Liver (tissue), 9 donors: Measurements from ENCODE around the gene ARID3A. TPM values are rescaled to one million over a fixed set of nuclear protein-coding genes. Genes with fewer than 3 reads are reported as not detected.

Experiments used
- DNase-seq: peaks from one replicate; pipeline ENCODE4 v3.0.0-alpha.2; 2017; ENCODE audit warnings: low spot score
- H3K27ac ChIP-seq, 2 donors: one replicate each; pipeline ENCODE4 v1.7.0; 2013; ENCODE audit warnings: inconsistent platforms in 2 of 2, low read length in 2 of 2, control low read depth in 1 of 2, low read depth in 1 of 2, mild to moderate bottlenecking in 1 of 2
- H3K27me3 ChIP-seq, 4 donors: one replicate each; pipeline versions ENCODE4 v1.6.1 to v1.7.0; 2013; ENCODE audit warnings: low read length in 3 of 4, inconsistent platforms in 1 of 4, mild to moderate bottlenecking in 1 of 4, moderate library complexity in 1 of 4; ENCODE audit not compliant: control insufficient read depth in 4 of 4, insufficient read depth in 4 of 4
- H3K36me3 ChIP-seq, 4 donors: one replicate each; pipeline versions ENCODE4 v1.6.1 to v1.7.0; 2013; ENCODE audit warnings: low read length in 3 of 4, mild to moderate bottlenecking in 3 of 4, low read depth in 1 of 4, moderate library complexity in 1 of 4; ENCODE audit not compliant: control insufficient read depth in 4 of 4, insufficient read depth in 3 of 4
- H3K4me1 ChIP-seq, 4 donors: one replicate each; pipeline versions ENCODE4 v1.6.1 to v1.7.0; 2013; ENCODE audit warnings: low read length in 3 of 4, mild to moderate bottlenecking in 3 of 4, moderate library complexity in 1 of 4; ENCODE audit not compliant: control insufficient read depth in 4 of 4, insufficient read depth in 4 of 4
- H3K4me3 ChIP-seq, 3 donors: one replicate each; pipeline versions ENCODE4 v1.6.1 to v1.7.0; 2013; ENCODE audit warnings: low read length in 3 of 3, control low read depth in 1 of 3, low read depth in 1 of 3, mild to moderate bottlenecking in 1 of 3
- H3K9ac ChIP-seq, 2 donors: one replicate each; pipeline ENCODE4 v1.7.0; 2013; ENCODE audit warnings: low read length in 2 of 2, mild to moderate bottlenecking in 2 of 2, moderate library complexity in 2 of 2, control low read depth in 1 of 2, low read depth in 1 of 2
- H3K9me3 ChIP-seq, 4 donors: one replicate each; pipeline versions ENCODE4 v1.6.1 to v1.7.0; 2013; ENCODE audit warnings: low read length in 3 of 4; ENCODE audit not compliant: control insufficient read depth in 4 of 4
- ATF3 ChIP-seq: IDR thresholded peaks from 2 replicates; pipeline ENCODE4 v1.6.1; 2016; ENCODE audit warnings: antibody characterized with exemption
- CTCF ChIP-seq: fragments of 150-350 bp; IDR thresholded peaks from 2 replicates; pipeline ENCODE4 v1.5.1; 2017; ENCODE audit warnings: improper control_type of control experiment, low read depth, low read length; ENCODE audit not compliant: missing input control
- EGR1 ChIP-seq, 2 donors: IDR thresholded peaks; 2 replicates each; pipeline ENCODE4 v1.6.1; 2016 to 2018; ENCODE audit warnings: antibody characterized with exemption in 2 of 2, low read depth in 2 of 2
- FOXA1 ChIP-seq: IDR thresholded peaks from 2 replicates; pipeline ENCODE4 v1.6.1; 2016; ENCODE audit warnings: antibody characterized with exemption
- FOXA2 ChIP-seq: IDR thresholded peaks from 2 replicates; pipeline ENCODE4 v1.6.1; 2016; ENCODE audit warnings: antibody characterized with exemption
- GABPA ChIP-seq, 2 donors: IDR thresholded peaks in 1 of 2; conservative IDR thresholded peaks in 1 of 2; 2 replicates each; pipeline ENCODE4 v1.6.1; 2016; ENCODE audit warnings: antibody characterized with exemption in 2 of 2, mild to moderate bottlenecking in 1 of 2, moderate library complexity in 1 of 2
- HNF4A ChIP-seq, 2 donors: conservative IDR thresholded peaks; 2 replicates each; pipeline ENCODE4 v1.6.1; 2016; ENCODE audit warnings: antibody characterized with exemption in 2 of 2, mild to moderate bottlenecking in 2 of 2
- HNF4G ChIP-seq: IDR thresholded peaks from 2 replicates; pipeline ENCODE4 v1.6.1; 2016; ENCODE audit warnings: antibody characterized with exemption
- JUND ChIP-seq, 2 donors: IDR thresholded peaks; 2 replicates each; pipeline ENCODE4 v1.6.1; 2016; ENCODE audit warnings: antibody characterized with exemption in 2 of 2
- MAX ChIP-seq: IDR thresholded peaks from 2 replicates; pipeline ENCODE4 v1.6.1; 2016; ENCODE audit warnings: antibody characterized with exemption
- NR2F2 ChIP-seq: IDR thresholded peaks from 2 replicates; pipeline ENCODE4 v1.6.1; 2016; ENCODE audit warnings: antibody characterized with exemption
- RAD21 ChIP-seq, 2 donors: IDR thresholded peaks; 2 replicates each; pipeline ENCODE4 v1.6.1; 2016; ENCODE audit warnings: antibody characterized with exemption in 2 of 2, mild to moderate bottlenecking in 2 of 2
- REST ChIP-seq: IDR thresholded peaks from 2 replicates; pipeline ENCODE4 v1.6.1; 2016; ENCODE audit warnings: antibody characterized with exemption, mild to moderate bottlenecking
- RXRA ChIP-seq, 2 donors: IDR thresholded peaks; 2 replicates each; pipeline ENCODE4 v1.6.1; 2017 to 2018; ENCODE audit warnings: antibody characterized with exemption in 2 of 2, mild to moderate bottlenecking in 1 of 2
- SP1 ChIP-seq: IDR thresholded peaks from 2 replicates; pipeline ENCODE4 v1.6.1; 2018; ENCODE audit warnings: antibody characterized with exemption, mild to moderate bottlenecking
- TAF1 ChIP-seq: conservative IDR thresholded peaks from 2 replicates; pipeline ENCODE4 v1.6.1; 2016; ENCODE audit warnings: antibody characterized with exemption, mild to moderate bottlenecking
- YY1 ChIP-seq: IDR thresholded peaks from 2 replicates; pipeline ENCODE4 v1.6.1; 2016; ENCODE audit warnings: antibody characterized with exemption, mild to moderate bottlenecking
- ZBTB33 ChIP-seq: IDR thresholded peaks from 2 replicates; pipeline ENCODE4 v1.6.1; 2016; ENCODE audit warnings: antibody characterized with exemption
- WGBS: extraction: QIAGEN DNeasy Blood & Tissue Kit; methylation state at CpG from one replicate; pipeline ENCODE4 v1.1.7; 2013; 5-methylcytosine and 5-hydroxymethylcytosine counted together
- polyA plus RNA-seq, 2 donors: library from polyadenylated mRNA; stranded (reverse) in 1 of 2; unstranded in 1 of 2; fragments of 200-250 nt in 1 of 2; fragments of >200 nt in 1 of 2; fragmentation: Nextera tagmentation in 1 of 2; extraction: Ambion mirVana in 1 of 2; gene quantifications; one replicate each; pipeline versions ENCODE4 v1.2.1 to v1.2.3, GENCODE V29; 2013 to 2015
- total RNA-seq, 2 donors: library from RNA; depleted of rRNA; stranded (reverse); fragments of >200 nt; gene quantifications; one replicate each; pipeline ENCODE4 v1.2.3, GENCODE V29; 2014
- donor health status: healthy.
- donor health status: healthy.
- donor health status: healthy.
- donor health status: healthy.
- donor health status: healthy.

The ARID3A gene
- total and polyA plus RNA-seq, 4 donors = 0.74 to 42.4 (median 3.1) TPM

- H3K9ac ChIP-seq = no peak overlapping the region
- TF ChIP-seq SP1 = peak; percentile 73
- peak in 1 of 2 donors; percentile 48 for TF ChIP-seq RAD21 (IDR thresholded peaks at IDR 0.05)
- no peak for TF ChIP-seq ZBTB33
- no peak for TF ChIP-seq HNF4G
- TF ChIP-seq ATF3 = no peak
- no peak for TF ChIP-seq FOXA2
- TF ChIP-seq CTCF = no peak
- TF ChIP-seq GABPA (IDR thresholded peaks at IDR 0.05 in 1 of 2, conservative IDR thresholded peaks at IDR 0.05 in 1 of 2) = peak in 1 of 2 donors; percentile 27
- TF ChIP-seq REST = no peak
- peak; percentile 97 for TF ChIP-seq NR2F2
- no peak for TF ChIP-seq JUND (IDR thresholded peaks at IDR 0.05)
- no peak for TF ChIP-seq FOXA1
- peak in 1 of 2 donors; percentile 30 for TF ChIP-seq EGR1 (IDR thresholded peaks at IDR 0.05; ENCODE audit: low read depth in 2 of 2)
- peak; percentile 79 to 80 for TF ChIP-seq RXRA (IDR thresholded peaks at IDR 0.05)
- no peak for TF ChIP-seq TAF1
- TF ChIP-seq HNF4A (conservative IDR thresholded peaks at IDR 0.05) = peak; percentile 40 to 45
- TF ChIP-seq YY1 = peak; percentile 19
- no peak for TF ChIP-seq MAX
Measured at GRCh38 chr19:980133-980998, 54.5 kb downstream of the ARID3A start.

More at GRCh38 chr19:980133-980998, 54.5 kb downstream of the ARID3A start:
- peak overlapping the region; percentile 34 to 46 for H3K27ac ChIP-seq
- WGBS = 23% methylated on average over 32 of the region's 32 CpGs
- no peaks in the 10 kb centered on the region for H3K27me3 ChIP-seq
- H3K36me3 ChIP-seq = no peaks in the 10 kb centered on the region
- H3K9me3 ChIP-seq = no peaks in the 10 kb centered on the region
- H3K4me3 ChIP-seq = peak overlapping the region in 2 of 3 donors; percentile 16 to 24
- DNase-seq = peak; percentile 83
- peaks cover 11 to 33% (median 25%) of the 10 kb centered on the region in 4 donors for H3K4me1 ChIP-seq
